Liver (tissue), 9 donors: ENCODE measurements around the gene RBBP6. TPM values are rescaled to one million over a fixed set of nuclear protein-coding genes. Genes with fewer than 3 reads are reported as not detected.

Experiments
- DNase-seq: peaks from one replicate; pipeline ENCODE4 v3.0.0-alpha.2; 2017; ENCODE audit warnings: low spot score
- H3K27ac ChIP-seq, 2 donors: one replicate each; pipeline ENCODE4 v1.7.0; 2013; ENCODE audit warnings: inconsistent platforms in 2 of 2, low read length in 2 of 2, control low read depth in 1 of 2, low read depth in 1 of 2, mild to moderate bottlenecking in 1 of 2
- H3K27me3 ChIP-seq, 4 donors: one replicate each; pipeline versions ENCODE4 v1.6.1 to v1.7.0; 2013; ENCODE audit warnings: low read length in 3 of 4, inconsistent platforms in 1 of 4, mild to moderate bottlenecking in 1 of 4, moderate library complexity in 1 of 4; ENCODE audit not compliant: control insufficient read depth in 4 of 4, insufficient read depth in 4 of 4
- H3K36me3 ChIP-seq, 4 donors: one replicate each; pipeline versions ENCODE4 v1.6.1 to v1.7.0; 2013; ENCODE audit warnings: low read length in 3 of 4, mild to moderate bottlenecking in 3 of 4, low read depth in 1 of 4, moderate library complexity in 1 of 4; ENCODE audit not compliant: control insufficient read depth in 4 of 4, insufficient read depth in 3 of 4
- H3K4me1 ChIP-seq, 4 donors: one replicate each; pipeline versions ENCODE4 v1.6.1 to v1.7.0; 2013; ENCODE audit warnings: low read length in 3 of 4, mild to moderate bottlenecking in 3 of 4, moderate library complexity in 1 of 4; ENCODE audit not compliant: control insufficient read depth in 4 of 4, insufficient read depth in 4 of 4
- H3K4me3 ChIP-seq, 3 donors: one replicate each; pipeline versions ENCODE4 v1.6.1 to v1.7.0; 2013; ENCODE audit warnings: low read length in 3 of 3, control low read depth in 1 of 3, low read depth in 1 of 3, mild to moderate bottlenecking in 1 of 3
- H3K9ac ChIP-seq, 2 donors: one replicate each; pipeline ENCODE4 v1.7.0; 2013; ENCODE audit warnings: low read length in 2 of 2, mild to moderate bottlenecking in 2 of 2, moderate library complexity in 2 of 2, control low read depth in 1 of 2, low read depth in 1 of 2
- H3K9me3 ChIP-seq, 4 donors: one replicate each; pipeline versions ENCODE4 v1.6.1 to v1.7.0; 2013; ENCODE audit warnings: low read length in 3 of 4; ENCODE audit not compliant: control insufficient read depth in 4 of 4
- CTCF ChIP-seq: fragments of 150-350 bp; IDR thresholded peaks from 2 replicates; pipeline ENCODE4 v1.5.1; 2017; ENCODE audit warnings: improper control_type of control experiment, low read depth, low read length; ENCODE audit not compliant: missing input control
- EGR1 ChIP-seq, 2 donors: IDR thresholded peaks; 2 replicates each; pipeline ENCODE4 v1.6.1; 2016 to 2018; ENCODE audit warnings: antibody characterized with exemption in 2 of 2, low read depth in 2 of 2
- FOXA1 ChIP-seq: IDR thresholded peaks from 2 replicates; pipeline ENCODE4 v1.6.1; 2016; ENCODE audit warnings: antibody characterized with exemption
- FOXA2 ChIP-seq: IDR thresholded peaks from 2 replicates; pipeline ENCODE4 v1.6.1; 2016; ENCODE audit warnings: antibody characterized with exemption
- GABPA ChIP-seq, 2 donors: IDR thresholded peaks in 1 of 2; conservative IDR thresholded peaks in 1 of 2; 2 replicates each; pipeline ENCODE4 v1.6.1; 2016; ENCODE audit warnings: antibody characterized with exemption in 2 of 2, mild to moderate bottlenecking in 1 of 2, moderate library complexity in 1 of 2
- HNF4A ChIP-seq, 2 donors: conservative IDR thresholded peaks; 2 replicates each; pipeline ENCODE4 v1.6.1; 2016; ENCODE audit warnings: antibody characterized with exemption in 2 of 2, mild to moderate bottlenecking in 2 of 2
- NR2F2 ChIP-seq: IDR thresholded peaks from 2 replicates; pipeline ENCODE4 v1.6.1; 2016; ENCODE audit warnings: antibody characterized with exemption
- RXRA ChIP-seq, 2 donors: IDR thresholded peaks; 2 replicates each; pipeline ENCODE4 v1.6.1; 2017 to 2018; ENCODE audit warnings: antibody characterized with exemption in 2 of 2, mild to moderate bottlenecking in 1 of 2
- SP1 ChIP-seq: IDR thresholded peaks from 2 replicates; pipeline ENCODE4 v1.6.1; 2018; ENCODE audit warnings: antibody characterized with exemption, mild to moderate bottlenecking
- YY1 ChIP-seq: IDR thresholded peaks from 2 replicates; pipeline ENCODE4 v1.6.1; 2016; ENCODE audit warnings: antibody characterized with exemption, mild to moderate bottlenecking
- ZBTB33 ChIP-seq: IDR thresholded peaks from 2 replicates; pipeline ENCODE4 v1.6.1; 2016; ENCODE audit warnings: antibody characterized with exemption
- WGBS: extraction: QIAGEN DNeasy Blood & Tissue Kit; methylation state at CpG from one replicate; pipeline ENCODE4 v1.1.7; 2013; 5-methylcytosine and 5-hydroxymethylcytosine counted together
- polyA plus RNA-seq, 2 donors: library from polyadenylated mRNA; stranded (reverse) in 1 of 2; unstranded in 1 of 2; fragments of 200-250 nt in 1 of 2; fragments of >200 nt in 1 of 2; fragmentation: Nextera tagmentation in 1 of 2; extraction: Ambion mirVana in 1 of 2; gene quantifications; one replicate each; pipeline versions ENCODE4 v1.2.1 to v1.2.3, GENCODE V29; 2013 to 2015
- total RNA-seq, 2 donors: library from RNA; depleted of rRNA; stranded (reverse); fragments of >200 nt; gene quantifications; one replicate each; pipeline ENCODE4 v1.2.3, GENCODE V29; 2014
- TF ChIP-seq, protein P1 (sequence below): IDR thresholded peaks from 2 replicates; pipeline ENCODE4 v1.6.1; 2016; ENCODE audit warnings: antibody characterized with exemption
- TF ChIP-seq, protein P2 (sequence below): IDR thresholded peaks from 2 replicates; pipeline ENCODE4 v1.6.1; 2016; ENCODE audit warnings: antibody characterized with exemption
- donor health status: healthy.
- donor health status: healthy.
- donor health status: healthy.
- donor health status: healthy.
- donor health status: healthy.

Gene RBBP6
- total and polyA plus RNA-seq, 4 donors = 8.1 to 35.8 (median 11.8) TPM

DNA sequence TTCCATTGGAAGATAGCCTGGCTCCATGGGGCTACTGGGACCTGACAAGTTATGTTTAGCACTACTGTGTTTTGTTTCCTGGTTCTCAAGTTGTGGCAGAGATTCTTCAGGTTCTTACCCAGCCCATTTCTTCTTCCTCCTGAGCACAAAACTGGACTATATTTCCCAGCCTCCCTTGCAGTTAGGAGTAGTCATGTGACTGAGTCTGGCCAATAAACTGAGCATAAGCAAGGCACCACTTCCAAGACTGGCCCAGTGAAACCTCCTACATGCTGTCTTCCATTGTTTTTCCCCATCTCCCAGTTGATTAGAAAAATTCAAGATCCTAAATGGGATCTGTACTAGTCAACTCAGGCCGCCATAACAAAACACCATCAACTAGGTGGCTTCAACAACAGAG lies 28.2 kb upstream of the RBBP6 start:
- no peak overlapping the region for H3K4me3 ChIP-seq
- H3K36me3 ChIP-seq = no peaks in the 10 kb centered on the region
- DNase-seq = no peak
- H3K27ac ChIP-seq = no peak overlapping the region
- peaks cover 0 to 3% (median 0%) of the 10 kb centered on the region in 4 donors for H3K27me3 ChIP-seq
- no peak overlapping the region for H3K9ac ChIP-seq
- TF ChIP-seq SP1 = no peak
- TF ChIP-seq, protein P1, sequence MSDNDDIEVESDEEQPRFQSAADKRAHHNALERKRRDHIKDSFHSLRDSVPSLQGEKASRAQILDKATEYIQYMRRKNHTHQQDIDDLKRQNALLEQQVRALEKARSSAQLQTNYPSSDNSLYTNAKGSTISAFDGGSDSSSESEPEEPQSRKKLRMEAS = no peak
- no peak for TF ChIP-seq HNF4A (conservative IDR thresholded peaks at IDR 0.05)
- no peaks in the 10 kb centered on the region for H3K4me1 ChIP-seq
- WGBS = 91% methylated on average over 1 of the region's 1 CpG
- H3K9me3 ChIP-seq = no peaks in the 10 kb centered on the region

DNA sequence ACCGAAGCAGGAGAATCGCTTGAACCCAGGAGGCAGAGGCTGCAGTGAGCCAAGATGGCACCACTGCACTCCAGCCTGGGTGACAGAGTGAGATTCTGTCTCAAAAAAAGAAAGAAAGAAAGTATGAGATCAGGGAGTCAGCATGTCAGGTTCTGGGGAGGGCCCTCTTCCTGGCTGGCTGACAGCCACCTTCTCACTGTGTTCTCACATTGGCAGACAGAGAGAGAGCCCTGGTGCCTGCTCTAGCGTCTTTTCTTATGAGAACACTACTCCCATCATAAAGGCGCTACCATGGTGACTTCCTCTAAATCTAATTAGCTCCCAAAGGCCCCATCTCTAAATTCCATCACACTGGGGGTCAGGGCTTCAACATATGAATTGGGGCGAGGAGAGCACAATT lies 27.6 kb upstream of the RBBP6 start:
- WGBS = 85% methylated on average over 5 of the region's 5 CpGs

DNA sequence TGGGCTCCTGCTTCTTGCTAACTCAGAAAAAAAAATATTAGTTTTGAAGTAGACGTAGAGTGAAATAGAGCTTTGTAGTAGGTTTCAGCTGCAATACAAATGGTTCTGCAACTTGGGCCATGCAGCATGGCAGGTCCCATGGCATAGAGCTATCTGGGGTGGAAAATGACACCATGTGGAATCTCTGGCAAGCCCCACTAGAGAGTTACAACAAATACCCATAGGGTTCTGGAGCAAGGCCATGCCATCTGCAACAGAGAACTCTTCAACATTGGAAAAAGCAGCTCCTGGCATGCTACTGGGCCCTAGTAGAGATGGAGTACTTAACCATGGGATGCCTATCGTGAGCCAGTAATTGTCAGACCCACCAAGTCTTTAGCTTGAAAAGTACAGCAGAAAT lies 25.3 kb upstream of the RBBP6 start:
- no peak overlapping the region for H3K27ac ChIP-seq
- no peak for TF ChIP-seq GABPA (IDR thresholded peaks at IDR 0.05 in 1 of 2, conservative IDR thresholded peaks at IDR 0.05 in 1 of 2)
- no peak for TF ChIP-seq ZBTB33
- TF ChIP-seq, protein P2, sequence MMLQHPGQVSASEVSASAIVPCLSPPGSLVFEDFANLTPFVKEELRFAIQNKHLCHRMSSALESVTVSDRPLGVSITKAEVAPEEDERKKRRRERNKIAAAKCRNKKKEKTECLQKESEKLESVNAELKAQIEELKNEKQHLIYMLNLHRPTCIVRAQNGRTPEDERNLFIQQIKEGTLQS = no peak
- no peak for TF ChIP-seq EGR1 (IDR thresholded peaks at IDR 0.05; ENCODE audit: low read depth in 2 of 2)
- TF ChIP-seq YY1 = no peak
- no peak for TF ChIP-seq CTCF
- TF ChIP-seq FOXA1 = no peak
- 96% methylated on average over 2 of the region's 2 CpGs for WGBS
- H3K9ac ChIP-seq = no peak overlapping the region
- no peaks in the 10 kb centered on the region for H3K27me3 ChIP-seq
- no peaks in the 10 kb centered on the region for H3K36me3 ChIP-seq
- no peak overlapping the region for H3K4me3 ChIP-seq
- H3K4me1 ChIP-seq = no peaks in the 10 kb centered on the region
- no peaks in the 10 kb centered on the region for H3K9me3 ChIP-seq
- DNase-seq = no peak

More for the DNA sequence above, 27.6 kb upstream of the RBBP6 start:
- DNase-seq = no peak
- TF ChIP-seq SP1 (no peak), EGR1 (IDR thresholded peaks at IDR 0.05; ENCODE audit: low read depth in 2 of 2) (no peak), RXRA (IDR thresholded peaks at IDR 0.05) (no peak), FOXA2 (no peak), CTCF (no peak), YY1 (no peak), NR2F2 (no peak)
- TF ChIP-seq, protein P2 = no peak
- TF ChIP-seq, protein P1 = no peak
- Histone ChIP-seq H3K9me3 (no peaks in the 10 kb centered on the region), H3K27ac (no peak overlapping the region), H3K4me1 (no peaks in the 10 kb centered on the region), H3K36me3 (no peaks in the 10 kb centered on the region), H3K27me3 (peaks cover 0 to 3% (median 0%) of the 10 kb centered on the region in 4 donors), H3K4me3 (no peak overlapping the region), H3K9ac (no peak overlapping the region)
